ENCODE data around the gene NKX2-8. TPM values are rescaled to one million over a fixed set of nuclear protein-coding genes. Genes with fewer than 3 reads are reported as not detected.

NKX2-8 gene
- total and polyA plus RNA-seq, 2 experiments from 2014 or later, result not detected

DNA sequence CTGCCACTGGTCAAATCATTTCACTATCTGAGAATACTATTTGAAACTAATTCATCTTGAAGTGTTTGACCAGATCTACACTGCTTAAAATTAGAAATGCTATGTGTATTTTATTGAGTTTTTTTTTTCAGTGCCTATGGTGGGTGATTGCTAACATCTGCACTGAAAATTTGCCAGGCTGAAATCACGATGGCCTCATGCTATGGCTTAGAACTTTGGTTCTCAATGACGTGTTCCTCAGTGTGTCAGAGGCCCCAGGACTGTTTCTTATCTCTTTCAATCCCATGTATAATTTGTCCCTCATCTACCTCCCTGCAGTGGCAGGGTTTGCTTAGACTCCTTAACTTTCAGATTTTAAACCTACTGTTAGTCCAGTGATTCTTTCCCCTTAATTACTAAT lies 36.2 kb upstream of the NKX2-8 start:
- 54% methylated on average over 2 of the region's 2 CpGs for WGBS (ENCODE audit: low lambda C conversion rate, missing lambda C conversion rate)
- no peak overlapping the region for H3K4me2 ChIP-seq

GRCh38 chr14:36617824-36618223 lies 35.4 kb upstream of the NKX2-8 start:
- 83% methylated on average over 5 of the region's 5 CpGs for WGBS (ENCODE audit: low lambda C conversion rate, missing lambda C conversion rate)
- no peak for DNase-seq (ENCODE audit: low spot score)
- Histone ChIP-seq H3K27ac (no peak overlapping the region), H3K79me2 (no peaks in the 10 kb centered on the region), H3K9me3 (ENCODE audit: low read depth) (no peaks in the 10 kb centered on the region), H3K4me3 (no peak overlapping the region), H3K27me3 (no peaks in the 10 kb centered on the region), H3K4me1 (ENCODE audit: insufficient read depth) (no peaks in the 10 kb centered on the region), H3K4me2 (no peak overlapping the region), H3K36me3 (replicated peaks; ENCODE audit: insufficient read depth, low read depth) (no peaks in the 10 kb centered on the region), H3K9me2 (replicated peaks; ENCODE audit: insufficient read depth) (no peaks in the 10 kb centered on the region), H2AFZ (no peak overlapping the region), H4K20me1 (ENCODE audit: insufficient read depth, poor library complexity, severe bottlenecking) (no peaks in the 10 kb centered on the region)
- TF ChIP-seq CTCF (IDR thresholded peaks at IDR 0.05; ENCODE audit: poor library complexity) (no peak), EZH2 (IDR thresholded peaks at IDR 0.05; ENCODE audit: borderline replicate concordance) (no peak), EZH2phosphoT487 (IDR thresholded peaks at IDR 0.05; ENCODE audit: low read depth, severe bottlenecking, unreplicated experiment) (no peak)

More for the DNA sequence above, 36.2 kb upstream of the NKX2-8 start:
- no peak for DNase-seq (ENCODE audit: low spot score)
- Histone ChIP-seq H3K9me2 (replicated peaks; ENCODE audit: insufficient read depth) (no peaks in the 10 kb centered on the region), H3K27me3 (no peaks in the 10 kb centered on the region), H3K4me3 (no peak overlapping the region), H3K36me3 (replicated peaks; ENCODE audit: insufficient read depth, low read depth) (no peaks in the 10 kb centered on the region), H3K9me3 (ENCODE audit: low read depth) (no peaks in the 10 kb centered on the region), H3K4me1 (ENCODE audit: insufficient read depth) (no peaks in the 10 kb centered on the region), H3K27ac (no peak overlapping the region), H4K20me1 (ENCODE audit: insufficient read depth, poor library complexity, severe bottlenecking) (no peaks in the 10 kb centered on the region), H3K79me2 (no peaks in the 10 kb centered on the region), H2AFZ (no peak overlapping the region)
- TF ChIP-seq EZH2 (IDR thresholded peaks at IDR 0.05; ENCODE audit: borderline replicate concordance), result no peak
- TF ChIP-seq EZH2phosphoT487 (IDR thresholded peaks at IDR 0.05; ENCODE audit: low read depth, severe bottlenecking, unreplicated experiment), result no peak
- TF ChIP-seq CTCF (IDR thresholded peaks at IDR 0.05; ENCODE audit: poor library complexity), result no peak

GRCh38 chr14:36605506-36605857 lies 23.1 kb upstream of the NKX2-8 start:
- no peak overlapping the region for H3K4me3 ChIP-seq
- no peak overlapping the region for H3K27ac ChIP-seq
- no peaks in the 10 kb centered on the region for H4K20me1 ChIP-seq (ENCODE audit: insufficient read depth, poor library complexity, severe bottlenecking)
- H2AFZ ChIP-seq, result no peak overlapping the region
- no peak for TF ChIP-seq CTCF (IDR thresholded peaks at IDR 0.05; ENCODE audit: poor library complexity)
- no peak for TF ChIP-seq EZH2 (IDR thresholded peaks at IDR 0.05; ENCODE audit: borderline replicate concordance)
- no peak for TF ChIP-seq EZH2phosphoT487 (IDR thresholded peaks at IDR 0.05; ENCODE audit: low read depth, severe bottlenecking, unreplicated experiment)
- H3K9me2 ChIP-seq (replicated peaks; ENCODE audit: insufficient read depth), result no peaks in the 10 kb centered on the region
- 40% methylated on average over 1 of the region's 1 CpG for WGBS (ENCODE audit: low lambda C conversion rate, missing lambda C conversion rate)
- no peak overlapping the region for H3K4me2 ChIP-seq
- DNase-seq (ENCODE audit: low spot score), result no peak
- no peaks in the 10 kb centered on the region for H3K79me2 ChIP-seq
- no peaks in the 10 kb centered on the region for H3K36me3 ChIP-seq (replicated peaks; ENCODE audit: insufficient read depth, low read depth)
- no peaks in the 10 kb centered on the region for H3K4me1 ChIP-seq (ENCODE audit: insufficient read depth)
- no peaks in the 10 kb centered on the region for H3K9me3 ChIP-seq (ENCODE audit: low read depth)
- H3K27me3 ChIP-seq, result peaks cover 13% of the 10 kb centered on the region
